Activated T-helper 1 cell treated with anti-CD3 and anti-CD28 coated beads, Interleukin-12 subunit alpha, Interleukin-12 subunit beta, Interleukin-2, Interleukin-4 antibody, amounts not matched to agents 30 ng/mL and 10 ng/mL and 1 ng/mL, durations not matched to agents 14 hours and 24 hours and 36 hours (primary cell): ENCODE data around the gene FILIP1L. TPM values are rescaled to one million over a fixed set of nuclear protein-coding genes. Genes with fewer than 3 reads are reported as not detected.
A peak's percentile ranks its signal among the peaks of the same experiment; 100 is the strongest.

Source experiments
- DNase-seq: peaks from one replicate; pipeline ENCODE4 v3.0.0; 2021; ENCODE audit warnings: low spot score
- H3K27ac Mint-ChIP-seq: one replicate; pipeline ENCODE4 v1.8.0; 2021; ENCODE audit warnings: mild to moderate bottlenecking, mixed read lengths
- H3K27me3 Mint-ChIP-seq: one replicate; pipeline ENCODE4 v1.8.0; 2022; ENCODE audit warnings: mild to moderate bottlenecking, moderate library complexity, mixed read lengths; ENCODE audit not compliant: insufficient read depth
- H3K36me3 Mint-ChIP-seq: one replicate; pipeline ENCODE4 v1.8.0; 2021; ENCODE audit warnings: low read depth, mixed read lengths
- H3K4me1 Mint-ChIP-seq: one replicate; pipeline ENCODE4 v1.8.0; 2021; ENCODE audit warnings: low read depth, mixed read lengths
- H3K4me3 Mint-ChIP-seq: one replicate; pipeline ENCODE4 v1.8.0; 2021; ENCODE audit warnings: mild to moderate bottlenecking, moderate library complexity, mixed read lengths
- H3K9me3 Mint-ChIP-seq: one replicate; pipeline ENCODE4 v1.8.0; 2021; ENCODE audit warnings: mixed read lengths
- intact Hi-C: fragments of 100-400 bp; cut with micrococcal nuclease; formaldehyde crosslinking; loops from one replicate; pipeline ENCODE4 v1.15.1; 2024
- total RNA-seq: library from RNA; stranded (reverse); gene quantifications from 2 replicates; pipeline ENCODE4 v1.2.3, GENCODE V29; 2022

Gene FILIP1L
- total RNA-seq: 2.0 and 2.9 TPM in 2 replicates

- intact Hi-C loops: no loop called here
- DNase-seq: no peak
- H3K36me3 Mint-ChIP-seq: peaks cover 6% of the 10 kb centered on the region
- H3K27ac Mint-ChIP-seq: no peak within 1 kb of the TSS
- H3K4me3 Mint-ChIP-seq: no peak within 1 kb of the TSS
- H3K27me3 Mint-ChIP-seq: no peaks in the 10 kb centered on the region
- H3K4me1 Mint-ChIP-seq: peaks cover 22% of the 10 kb centered on the region
- no peaks in the 10 kb centered on the region for H3K9me3 Mint-ChIP-seq
Observed at GRCh38 chr3:100114413-100115030, at the start of gene FILIP1L. Gene FILIP1L (minus strand): TSS chr3:100114501.

DNA sequence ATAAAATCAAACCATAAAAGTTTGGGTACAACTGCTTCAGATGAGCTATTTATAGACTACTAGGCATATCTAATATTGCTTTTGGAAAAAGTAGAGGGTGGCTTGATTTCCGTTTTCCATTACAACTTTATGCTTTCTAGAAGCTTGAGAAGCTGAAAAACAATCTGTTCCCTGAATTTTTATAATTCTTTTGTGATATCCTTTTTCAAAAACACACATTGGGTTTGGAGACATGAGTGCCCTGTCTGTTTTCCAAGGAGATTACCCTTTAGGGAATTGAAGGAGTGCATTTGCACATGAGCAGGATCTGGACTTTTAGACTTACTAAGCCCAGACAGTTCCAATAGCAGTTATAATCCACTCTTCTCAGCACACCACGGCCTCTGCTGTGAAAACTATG, 49.5 kb upstream of the FILIP1L start:
- peaks cover 11% of the 10 kb centered on the region for H3K36me3 Mint-ChIP-seq
- no peak overlapping the region for H3K4me3 Mint-ChIP-seq
- DNase-seq: no peak
- no peaks in the 10 kb centered on the region for H3K27me3 Mint-ChIP-seq
- no peak overlapping the region for H3K27ac Mint-ChIP-seq
- H3K4me1 Mint-ChIP-seq: peaks cover 9% of the 10 kb centered on the region
- intact Hi-C loops: no loop called here
- no peaks in the 10 kb centered on the region for H3K9me3 Mint-ChIP-seq

- H3K27ac Mint-ChIP-seq: no peak overlapping the region
- no peak for DNase-seq
- H3K4me1 Mint-ChIP-seq: peaks cover 9% of the 10 kb centered on the region
- peaks cover 17% of the 10 kb centered on the region for H3K9me3 Mint-ChIP-seq
- peaks cover 21% of the 10 kb centered on the region for H3K36me3 Mint-ChIP-seq
- no peak overlapping the region for H3K4me3 Mint-ChIP-seq
- no peaks in the 10 kb centered on the region for H3K27me3 Mint-ChIP-seq
- intact Hi-C loops: no loop called here
Observed at GRCh38 chr3:100160521-100160920, 46.2 kb upstream of the FILIP1L start.

- H3K4me1 Mint-ChIP-seq: peaks cover 9% of the 10 kb centered on the region
- peaks cover 28% of the 10 kb centered on the region for H3K36me3 Mint-ChIP-seq
- peaks cover 25% of the 10 kb centered on the region for H3K9me3 Mint-ChIP-seq
- no peak overlapping the region for H3K4me3 Mint-ChIP-seq
- peak overlapping the region; percentile 6 for H3K27ac Mint-ChIP-seq
- H3K27me3 Mint-ChIP-seq: no peaks in the 10 kb centered on the region
- intact Hi-C loops: no loop called here
- no peak for DNase-seq
Observed at GRCh38 chr3:100159331-100160153, 45.2 kb upstream of the FILIP1L start.

- intact Hi-C loops: no loop called here
- Mint-ChIP-seq H3K4me3 (no peak overlapping the region), H3K36me3 (peaks cover 28% of the 10 kb centered on the region), H3K27ac (no peak overlapping the region), H3K27me3 (no peaks in the 10 kb centered on the region), H3K9me3 (peaks cover 25% of the 10 kb centered on the region), H3K4me1 (peaks cover 9% of the 10 kb centered on the region)
- DNase-seq: no peak
Observed at GRCh38 chr3:100158918-100159330, 44.6 kb upstream of the FILIP1L start.

DNA sequence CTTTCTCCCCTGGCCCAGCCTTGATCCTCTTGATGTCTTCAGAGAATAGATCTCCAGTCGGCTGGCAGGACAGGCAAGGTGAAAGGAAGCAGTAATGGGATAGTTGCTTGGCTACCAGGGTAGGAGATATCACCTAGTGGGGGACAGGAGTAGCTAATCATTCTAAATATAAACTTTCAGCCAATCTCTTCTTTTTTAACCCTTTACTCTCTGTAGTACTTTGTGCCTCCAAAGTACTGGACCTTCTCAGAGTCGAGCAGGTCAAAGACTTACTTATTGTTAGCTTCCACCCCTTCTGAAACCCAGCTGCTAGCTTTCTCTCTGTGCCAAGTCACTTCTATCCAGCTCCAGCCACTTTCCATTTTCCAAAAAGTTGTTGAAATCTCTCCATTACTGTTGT, 43.4 kb upstream of the FILIP1L start:
- no peak for DNase-seq
- Mint-ChIP-seq H3K27ac (no peak overlapping the region), H3K4me1 (peaks cover 9% of the 10 kb centered on the region), H3K9me3 (peaks cover 27% of the 10 kb centered on the region), H3K27me3 (no peaks in the 10 kb centered on the region), H3K36me3 (peaks cover 33% of the 10 kb centered on the region), H3K4me3 (no peak overlapping the region)
- intact Hi-C loops: no loop called here

DNA sequence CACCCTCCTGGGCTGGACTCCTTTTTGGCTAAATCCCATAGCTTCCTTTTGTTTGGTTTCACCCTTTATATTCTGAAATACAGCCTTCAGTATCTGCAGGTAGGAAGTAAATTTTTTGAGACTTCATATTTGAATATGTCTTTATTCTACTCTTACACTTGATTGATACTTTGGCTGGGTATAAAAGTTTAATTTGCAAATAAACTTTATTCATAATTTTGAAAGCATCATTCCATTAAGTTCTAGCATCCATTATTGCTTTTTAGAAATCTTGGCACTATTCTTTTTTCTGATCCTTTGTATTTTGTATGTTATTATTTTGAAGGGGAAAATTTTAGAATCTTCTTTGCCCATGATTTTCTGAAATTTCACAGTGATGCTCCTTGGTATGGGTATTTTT, 41.3 kb upstream of the FILIP1L start:
- H3K27ac Mint-ChIP-seq: no peak overlapping the region
- H3K27me3 Mint-ChIP-seq: no peaks in the 10 kb centered on the region

GRCh38 chr3:100155128-100155527, 40.8 kb upstream of the FILIP1L start:
- intact Hi-C loops: no loop called here
- H3K27me3 Mint-ChIP-seq: no peaks in the 10 kb centered on the region
- H3K27ac Mint-ChIP-seq: no peak overlapping the region
- H3K4me1 Mint-ChIP-seq: peaks cover 8% of the 10 kb centered on the region
- peaks cover 41% of the 10 kb centered on the region for H3K36me3 Mint-ChIP-seq
- peaks cover 29% of the 10 kb centered on the region for H3K9me3 Mint-ChIP-seq
- no peak overlapping the region for H3K4me3 Mint-ChIP-seq
- no peak for DNase-seq

More for the DNA sequence above, 41.3 kb upstream of the FILIP1L start:
- Mint-ChIP-seq H3K36me3 (peaks cover 41% of the 10 kb centered on the region), H3K4me1 (peaks cover 9% of the 10 kb centered on the region), H3K4me3 (no peak overlapping the region), H3K9me3 (peaks cover 29% of the 10 kb centered on the region)
- intact Hi-C loops: no loop called here
- DNase-seq: no peak

DNA sequence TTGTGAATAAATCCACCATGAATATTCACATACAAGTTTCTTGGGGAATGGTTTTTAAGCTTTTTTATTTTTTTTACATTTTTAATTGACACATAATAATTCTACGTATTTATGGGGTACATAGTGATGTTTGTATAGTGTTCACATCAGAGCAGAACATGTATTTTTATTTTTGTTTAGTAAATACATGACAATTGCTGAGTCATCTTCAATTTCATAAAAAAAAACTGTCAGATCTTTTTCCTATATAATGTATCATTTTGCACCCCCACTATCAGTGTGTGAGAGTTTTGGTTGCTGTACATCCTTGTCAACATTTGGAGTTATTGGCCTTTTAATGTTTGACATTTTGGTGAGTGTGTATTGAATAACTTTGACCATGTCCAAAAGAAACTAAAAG, 39.9 kb upstream of the FILIP1L start:
- H3K9me3 Mint-ChIP-seq: peaks cover 29% of the 10 kb centered on the region

GRCh38 chr3:100151024-100151707, 36.9 kb upstream of the FILIP1L start:
- no peak for DNase-seq
- H3K27ac Mint-ChIP-seq: peak overlapping the region; percentile 37
- H3K4me3 Mint-ChIP-seq: no peak overlapping the region
- intact Hi-C loops: no loop called here
- H3K4me1 Mint-ChIP-seq: peaks cover 13% of the 10 kb centered on the region
- H3K27me3 Mint-ChIP-seq: no peaks in the 10 kb centered on the region
- H3K9me3 Mint-ChIP-seq: peaks cover 15% of the 10 kb centered on the region
- peaks cover 44% of the 10 kb centered on the region for H3K36me3 Mint-ChIP-seq

More for the DNA sequence above, 39.9 kb upstream of the FILIP1L start:
- peaks cover 10% of the 10 kb centered on the region for H3K4me1 Mint-ChIP-seq
- H3K27ac Mint-ChIP-seq: no peak overlapping the region
- intact Hi-C loops: no loop called here
- no peak overlapping the region for H3K4me3 Mint-ChIP-seq
- H3K36me3 Mint-ChIP-seq: peaks cover 44% of the 10 kb centered on the region
- DNase-seq: no peak
- no peaks in the 10 kb centered on the region for H3K27me3 Mint-ChIP-seq

DNA sequence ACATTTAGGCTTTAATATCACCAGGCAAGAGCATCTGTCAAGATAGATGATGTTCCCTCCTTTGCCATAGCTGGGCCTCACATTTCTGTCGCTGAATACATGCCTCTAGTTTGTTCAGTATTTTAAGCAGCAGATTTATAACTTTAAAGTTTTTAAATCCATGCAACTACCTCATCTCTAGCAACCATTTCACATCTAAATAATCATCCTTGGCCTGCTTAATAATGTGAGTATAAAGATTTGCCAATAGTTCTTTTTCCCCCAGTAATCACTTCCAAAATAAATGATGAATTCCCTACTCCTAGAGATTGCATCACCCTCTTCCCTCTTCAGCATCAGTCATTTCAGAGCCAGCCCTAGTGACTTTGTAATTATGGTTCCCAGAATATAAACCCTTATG, 36.2 kb upstream of the FILIP1L start:
- no peak for DNase-seq
- intact Hi-C loops: no loop called here
- peaks cover 46% of the 10 kb centered on the region for H3K36me3 Mint-ChIP-seq
- H3K4me3 Mint-ChIP-seq: no peak overlapping the region
- peaks cover 13% of the 10 kb centered on the region for H3K4me1 Mint-ChIP-seq
- H3K27me3 Mint-ChIP-seq: no peaks in the 10 kb centered on the region
- H3K9me3 Mint-ChIP-seq: peaks cover 15% of the 10 kb centered on the region
- no peak overlapping the region for H3K27ac Mint-ChIP-seq

DNA sequence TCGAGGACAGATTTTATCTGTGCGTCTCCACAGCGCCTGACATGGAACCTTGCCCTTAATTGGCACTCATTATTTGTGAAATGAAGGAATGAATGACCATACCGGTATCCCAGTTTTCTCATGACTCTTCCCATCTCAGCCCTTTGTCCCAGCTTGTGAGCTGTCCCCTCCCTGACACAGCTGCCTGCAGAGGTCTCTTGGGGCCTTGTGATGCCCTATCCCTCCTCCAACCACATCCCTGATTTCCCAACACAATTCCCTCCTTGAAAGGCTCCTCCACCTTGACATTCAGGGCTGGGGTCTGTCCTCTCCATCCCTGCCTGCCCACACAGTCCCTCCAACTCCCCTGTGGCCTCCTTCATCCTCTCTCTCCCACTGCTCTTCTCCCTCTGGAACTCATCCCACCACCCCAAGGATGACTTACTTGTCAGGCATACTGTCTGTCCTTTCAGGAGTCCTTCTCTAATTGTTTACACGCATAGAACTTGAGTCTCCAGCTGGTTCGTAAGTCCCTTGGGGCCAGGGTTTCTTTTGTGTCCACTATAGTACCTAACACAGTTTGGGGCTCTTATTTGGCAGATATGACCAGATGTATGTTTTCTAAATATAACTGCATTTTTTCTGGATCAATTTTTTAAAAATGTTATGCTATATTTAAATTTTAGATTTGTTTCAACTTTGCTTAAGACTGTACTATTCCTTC, 35.6 kb upstream of the FILIP1L start:
- Mint-ChIP-seq H3K36me3 (peaks cover 40% of the 10 kb centered on the region), H3K4me1 (peaks cover 15% of the 10 kb centered on the region), H3K4me3 (no peak overlapping the region), H3K27me3 (no peaks in the 10 kb centered on the region), H3K9me3 (peaks cover 9% of the 10 kb centered on the region), H3K27ac (no peak overlapping the region)
- no peak for DNase-seq
- intact Hi-C loops: no loop called here
